Lower leg skin (tissue), 4 donors: Measurements from ENCODE around the gene RNF39. TPM values are rescaled to one million over a fixed set of nuclear protein-coding genes. Genes with fewer than 3 reads are reported as not detected.

ENCODE experiments used
- DNase-seq, 2 donors: peaks; one replicate each; pipeline ENCODE4 v3.0.0-alpha.2; 2019; ENCODE audit warnings: low spot score in 2 of 2
- H3K4me3 ChIP-seq: fragments of 200-600 bp; sonication (generic); 2 replicates; pipeline ENCODE4 v1.5.1; 2017; ENCODE audit warnings: mild to moderate bottlenecking, low read depth; ENCODE audit not compliant: poor library complexity, severe bottlenecking
- CTCF ChIP-seq, 3 donors: fragments of 450-650 bp; IDR thresholded peaks; one replicate each; pipeline ENCODE4 v1.5.1; 2016; ENCODE audit warnings: antibody characterized with exemption in 3 of 3, mild to moderate bottlenecking in 3 of 3, moderate library complexity in 2 of 3
- POLR2A ChIP-seq, 2 donors: fragments of 450-650 bp; IDR thresholded peaks; one replicate each; pipeline ENCODE4 v1.6.1; 2016 to 2017; ENCODE audit warnings: antibody characterized with exemption in 2 of 2, mild to moderate bottlenecking in 1 of 2, moderate library complexity in 1 of 2
- WGBS, 2 donors: methylation state at CpG; one replicate each; pipeline ENCODE4 v1.1.5; 2018; 5-methylcytosine and 5-hydroxymethylcytosine counted together
- intact Hi-C: fragments of 100-400 bp; cut with DNase I; formaldehyde crosslinking; loops from one replicate; pipeline ENCODE4 v1.15.0; 2023; ENCODE audit warnings: low total_unique reads
- total RNA-seq, 4 donors: library from RNA; depleted of rRNA; stranded (reverse); fragments of >200 nt; gene quantifications; one replicate each; pipeline ENCODE4 v1.1.0, GENCODE V29; 2016

The RNF39 gene
- total RNA-seq, 4 donors from 2014 or later = 96.9 to 113 (median 108) TPM

GRCh38 chr6:30113841-30114240 lies 38.3 kb upstream of the RNF39 start:
- intact Hi-C loops = no loop called here
- no peak for TF ChIP-seq POLR2A (IDR thresholded peaks at IDR 0.05)
- TF ChIP-seq CTCF (IDR thresholded peaks at IDR 0.05) = no peak
- 65 to 74% methylated on average over 1 of the region's 1 CpG for WGBS, 2 donors
- no peak for DNase-seq
- H3K4me3 ChIP-seq = no peak overlapping the region

- WGBS, 2 donors = 74 to 83% methylated on average over 3 of the region's 3 CpGs
- intact Hi-C loops = no loop called here
- no peak within 1 kb of the TSS for H3K4me3 ChIP-seq
- DNase-seq = no peak
- TF ChIP-seq POLR2A (IDR thresholded peaks at IDR 0.05) (no peak), CTCF (IDR thresholded peaks at IDR 0.05) (no peak)
Measured at GRCh38 chr6:30113003-30113759, 37.6 kb upstream of the RNF39 start, which contains the start of gene TRIM31. TRIM31 (minus strand) TSS chr6:30113090; CDS start chr6:30112805, 285 bp downstream.

- TF ChIP-seq CTCF (IDR thresholded peaks at IDR 0.05) (no peak), POLR2A (IDR thresholded peaks at IDR 0.05) (no peak)
- 75 to 83% methylated on average over 10 of the region's 10 CpGs for WGBS, 2 donors
- no peak overlapping the region for H3K4me3 ChIP-seq
- intact Hi-C loops = no loop called here
- no peak for DNase-seq
Measured at GRCh38 chr6:30112402-30112994, 36.9 kb upstream of the RNF39 start.

- TF ChIP-seq POLR2A (IDR thresholded peaks at IDR 0.05) = no peak
- no peak for TF ChIP-seq CTCF (IDR thresholded peaks at IDR 0.05)
- 55 to 63% methylated on average over 27 of the region's 27 CpGs for WGBS, 2 donors
- H3K4me3 ChIP-seq = no peak overlapping the region
- DNase-seq = no peak
- intact Hi-C loops = no loop called here
Measured at GRCh38 chr6:30111266-30111856, 35.8 kb upstream of the RNF39 start.

GRCh38 chr6:30104661-30105060 lies 29.1 kb upstream of the RNF39 start:
- WGBS, 2 donors = 89 to 98% methylated on average over 2 of the region's 2 CpGs

More at GRCh38 chr6:30104661-30105060, 29.1 kb upstream of the RNF39 start:
- TF ChIP-seq POLR2A (IDR thresholded peaks at IDR 0.05) (no peak), CTCF (IDR thresholded peaks at IDR 0.05) (no peak)
- no peak for DNase-seq
- intact Hi-C loops = no loop called here
- H3K4me3 ChIP-seq = no peak overlapping the region
